Motor neuron (in vitro differentiated cells): ENCODE data around the gene FAM156A. TPM values are rescaled to one million over a fixed set of nuclear protein-coding genes. Genes with fewer than 3 reads are reported as not detected.
"Not testable (repeated sequence)": the region's sequence is repeated elsewhere in the genome, so short reads cannot be mapped to it uniquely, and the experiment has no call there.

Source experiments
- ATAC-seq, 8 experiments: fragments of 200-7000 bp; cut with Tn5 transposase; replicated peaks in 6 of 8; 2 replicates each; pipeline ENCODE4 v1.8.0; 2021; ENCODE audit warnings: mild to moderate bottlenecking in 8 of 8, moderate library complexity in 8 of 8
- H3K27ac ChIP-seq, 2 donors: fragments of 250-450 bp; sonication (Bioruptor Pico); 2 replicates each; pipeline ENCODE4 v1.9.0; 2021; ENCODE audit warnings: antibody characterized with exemption in 2 of 2, mild to moderate bottlenecking in 2 of 2, moderate library complexity in 1 of 2
- H3K4me1 ChIP-seq, 2 donors: fragments of 250-450 bp; sonication (Bioruptor Pico); replicated peaks in 1 of 2; 2 replicates each; pipeline ENCODE4 v1.6.1; 2021; ENCODE audit warnings: antibody characterized with exemption in 2 of 2, mild to moderate bottlenecking in 2 of 2, moderate library complexity in 1 of 2
- H3K4me3 ChIP-seq, 5 donors: fragments of 250-450 bp; sonication (Bioruptor Pico); 2 replicates each; pipeline ENCODE4 v1.9.0; 2021; ENCODE audit warnings: antibody characterized with exemption in 5 of 5, mild to moderate bottlenecking in 5 of 5, moderate library complexity in 4 of 5
- WGBS, 10 experiments: fragments of 450-650 bp; shearing (Covaris generic); methylation state at CpG; one replicate each; pipeline ENCODE4 v1.0.0; 2022; 5-methylcytosine and 5-hydroxymethylcytosine counted together
- in situ Hi-C, 9 experiments: fragments of 400-800 bp; cut with MboI; loops; one replicate each; pipeline ENCODE4 v1.15.0; 2021; ENCODE audit warnings: low sequenced_read_pairs in 9 of 9, low pct_unique_long_range_greater_than_20kb in 2 of 9; ENCODE audit not compliant: unreplicated experiment in 9 of 9
- total RNA-seq, 8 experiments: library from RNA; unstranded; fragments of 300-600 nt; gene quantifications; 2 replicates each; pipeline versions ENCODE4 v1.2.3 to v1.2.4, GENCODE V29; 2022

FAM156A gene
- total RNA-seq, 8 experiments from 2014 or later: 12.6 to 29.0 (median 20.2) TPM

- peak in 6 of 8 experiments; percentile 43 to 85 (median 60) for ATAC-seq
- in situ Hi-C loops: no loop called here
- no peak overlapping the region for H3K27ac ChIP-seq
- no peak overlapping the region for H3K4me3 ChIP-seq
- WGBS, 10 experiments: 57% methylated on average over 3 of the region's 14 CpGs; no CpG with 5 or more reads in 9 of the 10 experiments
- H3K4me1 ChIP-seq: peaks cover 5 to 6% of the 10 kb centered on the region in 2 donors
Measured at GRCh38 chrX:52988985-52989917, 30.9 kb upstream of the FAM156A start.

- H3K4me1 ChIP-seq: peaks cover 8 to 9% of the 10 kb centered on the region in 2 donors
- H3K4me3 ChIP-seq: peak overlapping the region; percentile 21 to 28 (median 22)
- 0 to 16% (median 0%) methylated on average over 1 to 4 of the region's 5 CpGs; no CpG with 5 or more reads in 3 of the 10 experiments for WGBS, 10 experiments
- in situ Hi-C loops: no loop called here
- ATAC-seq: peak in 7 of 8 experiments; percentile 15 to 47 (median 28)
- H3K27ac ChIP-seq: peak overlapping the region; percentile 69 to 74
Measured at GRCh38 chrX:52983321-52984000, 25.1 kb upstream of the FAM156A start.

GRCh38 chrX:52979993-52980392, 21.7 kb upstream of the FAM156A start:
- Histone ChIP-seq H3K27ac (no peak overlapping the region), H3K4me1 (peaks cover 8 to 9% of the 10 kb centered on the region in 2 donors), H3K4me3 (no peak overlapping the region)
- WGBS, 10 experiments: 29 to 100% (median 50%) methylated on average over 1 to 2 of the region's 4 CpGs; no CpG with 5 or more reads in 7 of the 10 experiments
- in situ Hi-C loops: no loop called here
- peak in 2 of 8 experiments; percentile 9 to 13 for ATAC-seq

GRCh38 chrX:52979568-52979967, 21.2 kb upstream of the FAM156A start:
- no peak for ATAC-seq
- Histone ChIP-seq H3K4me1 (peaks cover 6 to 9% of the 10 kb centered on the region in 2 donors), H3K4me3 (no peak overlapping the region), H3K27ac (no peak overlapping the region)
- in situ Hi-C loops: no loop called here
- 0 to 100% (median 76%) methylated on average over 1 to 3 of the region's 4 CpGs; no CpG with 5 or more reads in 4 of the 10 experiments for WGBS, 10 experiments

- peaks cover 0 to 1% of the 10 kb centered on the region in 2 donors for H3K4me1 ChIP-seq
- no peak overlapping the region for H3K4me3 ChIP-seq
- in situ Hi-C loops: no loop called here
- no peak overlapping the region for H3K27ac ChIP-seq
- WGBS, 10 experiments: 0 to 50% (median 25%) methylated on average over 1 to 2 of the region's 2 CpGs; no CpG with 5 or more reads in 5 of the 10 experiments
- ATAC-seq: peak in 3 of 8 experiments; percentile 63 to 90 (median 74)
Measured at GRCh38 chrX:52977953-52978352, 19.6 kb upstream of the FAM156A start.

GRCh38 chrX:52975576-52975975, 17.3 kb upstream of the FAM156A start:
- H3K27ac ChIP-seq, H3K4me3 ChIP-seq, H3K4me1 ChIP-seq, in situ Hi-C loops, ATAC-seq: not testable (repeated sequence)
- WGBS, 10 experiments: no CpG with 5 or more reads among the region's 11 CpGs

GRCh38 chrX:52974336-52974992, 16.1 kb upstream of the FAM156A start:
- 25 to 100% (median 63%) methylated on average over 1 to 2 of the region's 8 CpGs; no CpG with 5 or more reads in 6 of the 10 experiments for whole genome bisulfite sequencing, 10 experiments
- H3K4me1 ChIP-seq, ATAC-seq: not testable (repeated sequence)

GRCh38 chrX:52967922-52968321, 9.6 kb upstream of the FAM156A start:
- WGBS, 10 experiments: no CpG with 5 or more reads among the region's 10 CpGs
- H3K4me3 ChIP-seq, H3K4me1 ChIP-seq, in situ Hi-C loops, H3K27ac ChIP-seq, ATAC-seq: not testable (repeated sequence)

More at GRCh38 chrX:52974336-52974992, 16.1 kb upstream of the FAM156A start:
- H3K27ac ChIP-seq, in situ Hi-C loops, H3K4me3 ChIP-seq: not testable (repeated sequence)

- H3K4me1 ChIP-seq, in situ Hi-C loops: not testable (repeated sequence)
Measured at GRCh38 chrX:52966993-52967738, 8.8 kb upstream of the FAM156A start.

GRCh38 chrX:52958961-52959360, 643 bp upstream of the FAM156A start:
- WGBS, 10 experiments: no CpG with 5 or more reads among the region's 7 CpGs
- in situ Hi-C loops, H3K4me1 ChIP-seq: not testable (repeated sequence)

More at GRCh38 chrX:52966993-52967738, 8.8 kb upstream of the FAM156A start:
- not testable (repeated sequence) for H3K27ac ChIP-seq, H3K4me3 ChIP-seq, ATAC-seq
- no CpG with 5 or more reads among the region's 16 CpGs for WGBS, 10 experiments

GRCh38 chrX:52949884-52950283, 8.4 kb downstream of the FAM156A start:
- in situ Hi-C loops, H3K4me1 ChIP-seq, ATAC-seq, H3K27ac ChIP-seq, H3K4me3 ChIP-seq: not testable (repeated sequence)
- no CpG with 5 or more reads among the region's 10 CpGs for WGBS, 10 experiments

More at GRCh38 chrX:52958961-52959360, 643 bp upstream of the FAM156A start:
- not testable (repeated sequence) for H3K4me3 ChIP-seq, H3K27ac ChIP-seq
- peak in 4 of 8 experiments; percentile 15 to 19 (median 15) for ATAC-seq

- H3K27ac ChIP-seq, ATAC-seq, H3K4me3 ChIP-seq, in situ Hi-C loops, H3K4me1 ChIP-seq: not testable (repeated sequence)
- WGBS, 10 experiments: no CpG with 5 or more reads among the region's 4 CpGs
Measured at GRCh38 chrX:52949325-52949724, 9.0 kb downstream of the FAM156A start.
